ENCODE data around the gene CCDC180.

DNA sequence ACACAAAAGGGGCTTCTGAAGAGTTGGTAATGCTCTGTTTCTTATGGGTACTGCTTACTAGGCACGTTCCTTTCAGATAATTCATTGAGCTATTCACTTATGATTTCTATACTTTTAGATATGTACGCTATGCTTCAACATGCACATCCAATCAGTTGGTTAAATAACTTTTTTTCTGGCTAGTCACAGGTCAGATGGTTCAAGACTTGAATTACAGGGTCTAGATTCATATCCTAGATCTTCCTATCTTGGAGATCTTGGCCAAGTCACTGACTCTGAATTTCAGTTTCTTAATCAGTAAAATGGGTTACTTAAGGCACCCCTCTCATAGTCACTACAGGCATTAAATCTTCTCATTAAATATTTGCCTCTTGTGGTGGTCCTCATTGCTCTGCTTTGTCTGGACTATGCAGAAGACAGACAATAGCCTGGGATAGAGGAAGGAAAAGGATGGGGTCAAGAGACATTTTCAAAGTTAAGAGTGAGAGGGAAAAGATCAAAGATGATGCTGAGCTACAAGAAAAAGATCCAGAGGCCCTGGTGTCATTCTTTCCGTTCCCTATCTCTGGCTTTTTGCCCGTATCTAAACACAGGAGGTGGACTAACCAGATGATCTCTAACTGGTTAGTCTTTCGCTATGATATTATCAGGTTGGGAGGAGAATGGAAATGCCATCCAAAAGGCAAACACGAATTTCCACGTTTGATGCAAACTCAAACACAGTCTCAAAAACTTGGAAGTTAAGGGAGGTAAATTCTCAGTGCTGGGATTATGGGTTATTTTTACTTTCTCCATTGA is 1.8 kb upstream of the CCDC180 start:
- TF ChIP-seq, protein P1, sequence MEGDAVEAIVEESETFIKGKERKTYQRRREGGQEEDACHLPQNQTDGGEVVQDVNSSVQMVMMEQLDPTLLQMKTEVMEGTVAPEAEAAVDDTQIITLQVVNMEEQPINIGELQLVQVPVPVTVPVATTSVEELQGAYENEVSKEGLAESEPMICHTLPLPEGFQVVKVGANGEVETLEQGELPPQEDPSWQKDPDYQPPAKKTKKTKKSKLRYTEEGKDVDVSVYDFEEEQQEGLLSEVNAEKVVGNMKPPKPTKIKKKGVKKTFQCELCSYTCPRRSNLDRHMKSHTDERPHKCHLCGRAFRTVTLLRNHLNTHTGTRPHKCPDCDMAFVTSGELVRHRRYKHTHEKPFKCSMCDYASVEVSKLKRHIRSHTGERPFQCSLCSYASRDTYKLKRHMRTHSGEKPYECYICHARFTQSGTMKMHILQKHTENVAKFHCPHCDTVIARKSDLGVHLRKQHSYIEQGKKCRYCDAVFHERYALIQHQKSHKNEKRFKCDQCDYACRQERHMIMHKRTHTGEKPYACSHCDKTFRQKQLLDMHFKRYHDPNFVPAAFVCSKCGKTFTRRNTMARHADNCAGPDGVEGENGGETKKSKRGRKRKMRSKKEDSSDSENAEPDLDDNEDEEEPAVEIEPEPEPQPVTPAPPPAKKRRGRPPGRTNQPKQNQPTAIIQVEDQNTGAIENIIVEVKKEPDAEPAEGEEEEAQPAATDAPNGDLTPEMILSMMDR (IDR thresholded peaks at IDR 0.05; ENCODE audit: low read length) = no peak
- TF ChIP-seq EZH2 (IDR thresholded peaks at IDR 0.05; ENCODE audit: borderline replicate concordance, low read length) = no peak

All from OCI-LY1 (cell line).